ENCODE results near the gene PARD3.

Gene PARD3

DNA sequence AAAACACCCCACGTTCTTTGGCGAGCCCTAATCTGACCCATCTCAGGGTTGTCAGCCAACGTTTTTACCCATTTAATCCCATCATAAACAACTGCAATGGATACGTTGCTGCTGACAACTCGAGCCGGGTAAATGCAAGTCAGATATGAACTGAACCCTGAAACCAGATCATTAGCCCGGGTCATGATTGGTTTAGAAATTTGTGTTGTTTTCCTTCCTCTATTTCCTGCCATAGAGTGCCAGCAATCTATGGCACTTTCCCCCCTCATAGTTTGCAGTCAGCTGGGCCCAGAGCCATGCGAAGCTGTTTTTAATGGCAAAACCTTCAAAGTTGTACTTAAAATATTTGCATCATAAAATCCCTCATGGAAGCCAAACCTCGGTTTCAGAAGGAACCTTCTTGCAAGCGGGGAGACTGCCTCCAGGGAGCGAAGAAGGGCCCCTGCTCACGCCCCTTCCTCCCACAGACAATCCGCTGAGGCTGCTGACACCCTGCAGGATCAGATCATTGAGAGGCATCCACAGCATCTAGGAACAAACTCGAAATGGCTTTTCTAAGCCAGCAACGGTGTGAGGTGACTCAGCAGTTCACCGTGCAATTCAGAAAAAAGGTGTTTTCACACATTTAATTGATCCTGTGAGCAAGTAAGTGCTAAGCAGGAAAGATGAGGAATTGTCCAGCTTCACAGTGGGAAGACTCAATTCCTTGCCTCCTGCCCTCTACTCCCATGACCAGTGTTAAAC is 710.1 kb downstream of the PARD3 start:
- no peak for DNase-seq (ENCODE audit: insufficient read length, low spot score)
- no peak for FAIRE-seq

- FAIRE-seq = no peak
- no peak for DNase-seq (ENCODE audit: insufficient read length, low spot score)
Observed at GRCh38 chr10:34102893-34103506, 712.1 kb downstream of the PARD3 start.

DNA sequence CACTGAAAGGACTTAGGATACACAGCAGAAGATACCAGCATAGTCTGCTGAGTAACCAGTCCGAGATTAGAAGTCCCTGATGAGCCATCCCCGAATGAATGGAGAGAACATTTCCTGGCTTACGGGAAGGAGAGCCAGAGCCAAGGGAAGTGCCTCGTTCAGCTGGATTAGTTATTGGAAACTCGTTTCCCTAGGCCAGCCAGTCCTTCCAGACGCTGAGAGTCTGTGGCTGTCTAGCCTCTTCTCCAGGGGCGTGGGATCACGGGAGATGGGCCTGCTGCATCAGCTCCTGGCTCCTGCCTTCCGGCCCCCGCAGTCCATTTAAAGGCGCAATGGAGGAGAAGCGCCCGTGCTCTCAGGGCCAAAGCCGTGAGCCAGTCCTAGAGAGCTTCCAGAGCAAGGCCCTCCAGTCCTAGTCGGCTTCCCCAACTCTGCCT is 712.8 kb downstream of the PARD3 start:
- no peak for FAIRE-seq
- no peak for DNase-seq (ENCODE audit: insufficient read length, low spot score)

GRCh38 chr10:34101001-34101400 is 714.1 kb downstream of the PARD3 start:
- FAIRE-seq = no peak
- DNase-seq (ENCODE audit: insufficient read length, low spot score) = no peak

GRCh38 chr10:34098821-34099567 is 716.1 kb downstream of the PARD3 start:
- FAIRE-seq (no peak), DNase-seq (ENCODE audit: insufficient read length, low spot score) (no peak)

GRCh38 chr10:34097682-34098081 is 717.4 kb downstream of the PARD3 start:
- FAIRE-seq = no peak
- no peak for DNase-seq (ENCODE audit: insufficient read length, low spot score)

DNA sequence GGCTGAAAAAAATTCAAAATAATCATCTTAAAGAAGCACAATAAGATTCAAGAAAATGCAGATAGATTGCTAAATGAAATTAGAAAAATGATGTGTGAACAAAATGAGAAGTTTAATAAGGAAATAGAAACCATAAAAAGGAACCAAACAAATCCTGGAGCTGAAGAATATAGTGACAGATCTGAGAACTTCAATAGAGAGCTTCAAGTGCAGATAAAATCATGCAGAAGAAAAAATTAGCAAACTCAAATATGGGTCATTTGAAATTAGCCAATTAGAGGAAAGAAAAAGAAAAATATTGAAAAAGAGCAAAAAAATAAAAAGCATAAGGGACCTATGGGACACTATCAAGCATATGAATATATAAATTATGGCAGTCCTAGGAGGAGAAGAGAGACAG is 720.1 kb downstream of the PARD3 start:
- no peak for DNase-seq (ENCODE audit: insufficient read length, low spot score)
- FAIRE-seq = no peak

DNA sequence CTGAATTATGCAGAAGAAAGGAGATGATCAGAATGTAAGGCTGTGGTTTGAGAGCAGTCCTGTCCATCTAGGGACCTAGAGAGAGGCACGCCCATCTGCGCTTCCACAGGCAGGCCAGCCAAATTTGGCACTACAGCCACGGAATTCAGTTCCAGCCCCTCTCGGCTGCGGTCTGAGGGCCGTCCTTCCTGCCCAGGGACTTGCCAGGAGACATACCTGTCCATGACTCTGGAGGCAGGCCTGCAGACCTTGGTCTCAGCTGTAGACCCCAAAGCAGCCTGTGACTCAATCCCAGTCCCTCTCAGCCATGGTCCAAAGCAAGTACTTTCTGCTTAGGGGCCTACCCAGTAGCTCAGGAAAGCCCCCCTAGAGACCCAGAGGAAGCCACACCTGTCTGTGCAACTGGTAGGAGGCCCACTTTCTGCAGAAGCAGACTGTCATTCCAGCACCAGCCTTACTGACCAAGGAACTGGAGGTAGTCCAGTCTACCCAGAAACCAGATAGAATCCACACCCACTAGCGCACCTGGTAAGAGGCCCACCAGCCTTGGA is 720.9 kb downstream of the PARD3 start:
- no peak for FAIRE-seq
- DNase-seq (ENCODE audit: insufficient read length, low spot score) = no peak

DNA sequence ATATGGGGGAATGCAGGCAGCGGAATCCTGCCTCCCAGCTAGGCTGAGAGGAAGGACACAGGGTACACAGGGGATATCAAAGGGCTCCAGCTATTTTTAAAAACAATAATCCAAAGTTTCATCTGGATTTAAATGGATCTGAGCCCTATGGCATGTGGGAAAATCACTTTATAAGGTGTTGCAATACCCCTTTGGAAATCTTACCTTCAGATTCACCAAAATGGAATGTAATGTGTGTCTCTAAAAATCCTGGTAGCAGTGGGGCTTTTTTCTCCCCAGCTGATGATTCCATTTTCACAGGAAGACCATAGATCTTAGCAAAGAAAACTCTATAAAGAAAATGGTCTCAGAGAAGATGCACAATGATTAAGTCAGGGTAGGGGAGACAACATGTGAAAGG is 722.2 kb downstream of the PARD3 start:
- DNase-seq (ENCODE audit: insufficient read length, low spot score) (no peak), FAIRE-seq (no peak)

- no peak for FAIRE-seq
- DNase-seq (ENCODE audit: insufficient read length, low spot score) = no peak
Observed at GRCh38 chr10:34091635-34092195, 723.4 kb downstream of the PARD3 start.

DNA sequence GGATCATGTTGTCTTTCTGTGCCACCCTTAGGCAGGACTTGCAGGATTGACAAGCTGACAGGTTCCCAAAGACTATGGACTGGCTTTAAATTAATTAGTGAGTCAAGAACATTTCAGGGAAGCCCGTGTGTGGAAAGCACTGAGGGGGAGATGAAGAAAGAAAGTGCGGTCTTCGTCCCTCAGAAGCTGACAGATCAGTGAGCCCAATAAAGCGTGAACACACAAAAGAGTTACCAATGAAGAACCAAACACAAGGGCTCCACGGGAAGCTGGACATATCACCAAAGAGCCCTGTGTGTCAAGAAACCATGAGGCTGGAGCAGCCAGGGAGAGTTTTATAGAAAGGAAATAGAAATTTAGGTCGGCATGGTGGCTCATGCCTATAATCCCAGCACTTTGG is 725.8 kb downstream of the PARD3 start:
- DNase-seq (ENCODE audit: insufficient read length, low spot score) = no peak
- FAIRE-seq = no peak

DNA sequence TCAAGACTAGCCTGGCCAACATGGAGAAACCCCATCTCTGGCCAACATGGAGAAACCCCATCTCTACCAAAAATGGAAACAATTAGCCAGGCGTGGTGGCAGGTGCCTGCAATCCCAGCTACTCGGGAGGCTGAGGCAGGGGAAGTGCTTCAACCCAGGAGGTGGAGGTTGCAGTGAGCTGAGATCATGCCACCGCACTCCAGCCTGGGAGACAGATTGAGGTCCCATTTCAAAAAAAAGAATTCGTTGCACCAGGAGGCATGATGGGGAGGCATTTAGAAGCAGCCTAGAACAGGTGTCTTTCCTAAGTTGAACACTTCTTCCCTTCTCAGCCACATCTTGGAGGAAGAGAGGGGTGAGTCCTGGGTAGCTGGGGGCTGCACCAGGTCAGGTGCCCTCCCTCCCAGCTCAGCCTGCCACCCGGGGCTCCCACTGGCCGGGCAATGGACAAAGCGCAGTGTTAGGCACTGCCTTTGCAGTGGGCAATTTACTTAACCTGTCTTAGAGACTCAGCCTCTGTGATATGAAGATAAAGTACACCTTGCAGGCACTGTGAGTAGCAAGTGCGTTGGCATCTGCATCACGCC is 726.8 kb downstream of the PARD3 start:
- FAIRE-seq (no peak), DNase-seq (ENCODE audit: insufficient read length, low spot score) (no peak)

- DNase-seq (ENCODE audit: insufficient read length, low spot score) (no peak), FAIRE-seq (no peak)
Observed at GRCh38 chr10:34087095-34087418, 728.0 kb downstream of the PARD3 start.

GRCh38 chr10:34083567-34083966 is 731.5 kb downstream of the PARD3 start:
- FAIRE-seq (no peak), DNase-seq (ENCODE audit: insufficient read length, low spot score) (no peak)

DNA sequence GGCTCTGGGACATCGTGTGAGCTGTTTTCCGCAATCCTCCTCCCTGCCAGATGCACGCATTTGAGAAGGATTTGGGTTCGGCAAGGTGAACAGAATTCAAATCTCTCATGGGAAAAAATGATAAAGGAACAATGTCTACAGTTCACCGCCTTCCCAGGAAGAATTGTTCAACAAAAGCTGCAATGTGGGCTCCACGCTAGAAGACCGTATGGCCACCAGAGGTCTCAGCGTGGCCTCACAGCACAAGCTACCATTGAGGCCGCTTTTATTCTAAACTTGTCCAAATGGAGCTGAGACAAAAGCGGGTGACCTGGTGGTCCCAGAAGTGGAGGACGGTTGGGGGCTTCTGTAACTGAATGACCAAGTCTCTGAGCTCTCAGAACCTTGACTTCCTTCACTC is 733.1 kb downstream of the PARD3 start:
- FAIRE-seq (no peak), DNase-seq (ENCODE audit: insufficient read length, low spot score) (no peak)

GRCh38 chr10:34081347-34081743 is 733.8 kb downstream of the PARD3 start:
- FAIRE-seq (no peak), DNase-seq (ENCODE audit: insufficient read length, low spot score) (no peak)

GRCh38 chr10:34080485-34081346 is 734.4 kb downstream of the PARD3 start:
- DNase-seq (ENCODE audit: insufficient read length, low spot score) = no peak
- FAIRE-seq = no peak

- FAIRE-seq (no peak), DNase-seq (ENCODE audit: insufficient read length, low spot score) (no peak)
Observed at GRCh38 chr10:34079702-34080484, 735.2 kb downstream of the PARD3 start.

DNA sequence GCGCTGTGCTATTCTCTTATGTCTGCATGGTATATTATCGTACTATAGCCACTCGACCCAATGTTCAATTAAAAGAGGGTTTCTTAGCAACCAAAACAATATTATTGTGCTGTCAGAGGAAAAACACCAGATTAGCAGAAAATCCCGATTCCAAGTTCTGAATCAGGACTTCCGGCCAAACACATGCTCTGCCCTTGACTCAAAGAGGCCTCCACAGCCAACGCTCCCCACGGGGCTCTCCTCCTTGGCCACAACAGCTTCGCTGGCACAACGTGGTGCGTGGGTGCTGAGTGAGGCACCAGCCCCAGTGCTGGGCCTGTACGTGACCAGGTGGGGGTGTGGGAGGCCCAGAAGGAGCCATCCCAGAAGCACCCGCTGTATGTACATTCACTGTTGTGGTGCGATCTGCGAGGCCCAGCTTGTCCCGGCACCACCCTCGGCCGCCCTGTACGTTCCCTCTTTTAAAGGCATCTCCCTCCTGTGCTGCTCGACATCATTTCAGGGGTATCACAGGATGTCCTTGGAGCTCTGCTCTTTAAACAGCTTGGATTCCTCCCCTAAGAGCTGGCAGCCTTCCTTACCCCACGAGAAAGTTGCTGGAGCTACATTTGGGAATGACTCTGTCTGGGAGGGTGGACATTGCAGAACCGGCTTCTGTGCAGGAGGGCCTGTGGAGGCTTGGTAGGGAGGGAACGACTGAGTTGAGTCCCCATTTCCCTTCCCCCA is 736.2 kb downstream of the PARD3 start:
- no peak for FAIRE-seq
- no peak for DNase-seq (ENCODE audit: insufficient read length, low spot score)
